Activated CD4-positive, alpha-beta T cell treated with anti-CD3 and anti-CD28 coated beads for 36 hours (primary cell): ENCODE data around the gene GAPDH. TPM values are rescaled to one million over a fixed set of nuclear protein-coding genes. Genes with fewer than 3 reads are reported as not detected.
"Not testable (repeated sequence)": the region's sequence is repeated elsewhere in the genome, so short reads cannot be mapped to it uniquely, and the experiment has no call there.

Experiments
- ATAC-seq: fragments of 200-7000 bp; cut with Tn5 transposase; one replicate; pipeline ENCODE4 v1.10.0; 2021; ENCODE audit warnings: mild to moderate bottlenecking, moderate library complexity
- CTCF ChIA-PET: fragments of 350-600 bp; sonication (Branson Sonifier 250); formaldehyde crosslinking; loops from one replicate; lab custom pipeline; 2021; ENCODE audit warnings: antibody characterized with exemption; lab: Charles Lee
- POLR2A ChIA-PET: fragments of 350-600 bp; sonication (Branson Sonifier 250); formaldehyde crosslinking; loops from one replicate; lab custom pipeline; 2021; ENCODE audit warnings: antibody characterized with exemption, inconsistent platforms; lab: Charles Lee
- DNase-seq: peaks from one replicate; pipeline ENCODE4 v3.0.0-alpha.2; 2020
- H3K27ac Mint-ChIP-seq: one replicate; pipeline ENCODE4 v1.8.0; 2021; ENCODE audit warnings: mixed read lengths
- H3K27me3 Mint-ChIP-seq: one replicate; pipeline ENCODE4 v1.8.0; 2021; ENCODE audit warnings: mixed read lengths
- H3K36me3 Mint-ChIP-seq: one replicate; pipeline ENCODE4 v1.8.0; 2021; ENCODE audit warnings: low read depth, mixed read lengths
- H3K4me1 Mint-ChIP-seq: one replicate; pipeline ENCODE4 v1.8.0; 2021; ENCODE audit warnings: mixed read lengths
- H3K4me3 Mint-ChIP-seq: one replicate; pipeline ENCODE4 v1.8.0; 2021; ENCODE audit warnings: mild to moderate bottlenecking, moderate library complexity, mixed read lengths
- H3K9me3 Mint-ChIP-seq: one replicate; pipeline ENCODE4 v1.8.0; 2021; ENCODE audit warnings: low read depth, mixed read lengths
- intact Hi-C, 2 experiments: fragments of 100-400 bp; cut with DNase I in 1 of 2; cut with micrococcal nuclease in 1 of 2; formaldehyde crosslinking; loops; one replicate each; pipeline versions ENCODE4 v1.14.2 to v1.15.1; 2022 to 2024; cut with DNase I, micrococcal nuclease
- total RNA-seq, 2 experiments: library from RNA; stranded (reverse); gene quantifications; one replicate each; pipeline ENCODE4 v1.2.3, GENCODE V29; 2021

Gene GAPDH
- total RNA-seq, 2 experiments from 2014 or later: 7,289 to 9,770 TPM

DNA sequence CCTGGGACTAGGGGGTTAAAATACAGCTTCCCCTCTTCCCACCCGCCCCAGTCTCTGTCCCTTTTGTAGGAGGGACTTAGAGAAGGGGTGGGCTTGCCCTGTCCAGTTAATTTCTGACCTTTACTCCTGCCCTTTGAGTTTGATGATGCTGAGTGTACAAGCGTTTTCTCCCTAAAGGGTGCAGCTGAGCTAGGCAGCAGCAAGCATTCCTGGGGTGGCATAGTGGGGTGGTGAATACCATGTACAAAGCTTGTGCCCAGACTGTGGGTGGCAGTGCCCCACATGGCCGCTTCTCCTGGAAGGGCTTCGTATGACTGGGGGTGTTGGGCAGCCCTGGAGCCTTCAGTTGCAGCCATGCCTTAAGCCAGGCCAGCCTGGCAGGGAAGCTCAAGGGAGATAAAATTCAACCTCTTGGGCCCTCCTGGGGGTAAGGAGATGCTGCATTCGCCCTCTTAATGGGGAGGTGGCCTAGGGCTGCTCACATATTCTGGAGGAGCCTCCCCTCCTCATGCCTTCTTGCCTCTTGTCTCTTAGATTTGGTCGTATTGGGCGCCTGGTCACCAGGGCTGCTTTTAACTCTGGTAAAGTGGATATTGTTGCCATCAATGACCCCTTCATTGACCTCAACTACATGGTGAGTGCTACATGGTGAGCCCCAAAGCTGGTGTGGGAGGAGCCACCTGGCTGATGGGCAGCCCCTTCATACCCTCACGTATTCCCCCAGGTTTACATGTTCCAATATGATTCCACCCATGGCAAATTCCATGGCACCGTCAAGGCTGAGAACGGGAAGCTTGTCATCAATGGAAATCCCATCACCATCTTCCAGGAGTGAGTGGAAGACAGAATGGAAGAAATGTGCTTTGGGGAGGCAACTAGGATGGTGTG lies 1.9 kb downstream of the GAPDH start:
- ChIA-PET POLR2A (interaction anchor here (0.6 to 3.2 kb wide), 9 partner anchors 18 to 418 kb away, joined by 3 to 45 read pairs (median 5); partner anchors contain the start of genes C12orf57, MRPL51, NOP2 and RNU7-1), CTCF (interaction anchor here (0.6 to 9.4 kb wide), 6 partner anchors 19 to 482 kb away, joined by 3 to 141 read pairs (median 3); partner anchors contain the start of gene IFFO1)
- Mint-ChIP-seq H3K4me3 (peak overlapping the region; percentile 98), H3K9me3 (no peaks in the 10 kb centered on the region), H3K27me3 (no peaks in the 10 kb centered on the region), H3K36me3 (peaks cover 58% of the 10 kb centered on the region), H3K4me1 (peaks cover 54% of the 10 kb centered on the region), H3K27ac (peak overlapping the region; percentile 97)
- intact Hi-C loops: loop anchor here in 1 of 2 experiments (5.0 to 10.0 kb wide), 2 partner anchors 214 to 1399 kb away; partner anchors contain the start of gene SLC2A3
- DNase-seq (peak; percentile 23), ATAC-seq (no peak)

DNA sequence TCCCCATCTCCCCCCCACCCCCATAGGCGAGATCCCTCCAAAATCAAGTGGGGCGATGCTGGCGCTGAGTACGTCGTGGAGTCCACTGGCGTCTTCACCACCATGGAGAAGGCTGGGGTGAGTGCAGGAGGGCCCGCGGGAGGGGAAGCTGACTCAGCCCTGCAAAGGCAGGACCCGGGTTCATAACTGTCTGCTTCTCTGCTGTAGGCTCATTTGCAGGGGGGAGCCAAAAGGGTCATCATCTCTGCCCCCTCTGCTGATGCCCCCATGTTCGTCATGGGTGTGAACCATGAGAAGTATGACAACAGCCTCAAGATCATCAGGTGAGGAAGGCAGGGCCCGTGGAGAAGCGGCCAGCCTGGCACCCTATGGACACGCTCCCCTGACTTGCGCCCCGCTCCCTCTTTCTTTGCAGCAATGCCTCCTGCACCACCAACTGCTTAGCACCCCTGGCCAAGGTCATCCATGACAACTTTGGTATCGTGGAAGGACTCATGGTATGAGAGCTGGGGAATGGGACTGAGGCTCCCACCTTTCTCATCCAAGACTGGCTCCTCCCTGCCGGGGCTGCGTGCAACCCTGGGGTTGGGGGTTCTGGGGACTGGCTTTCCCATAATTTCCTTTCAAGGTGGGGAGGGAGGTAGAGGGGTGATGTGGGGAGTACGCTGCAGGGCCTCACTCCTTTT lies 2.7 kb downstream of the GAPDH start:
- peak overlapping the region; percentile 97 for H3K27ac Mint-ChIP-seq
- peak; percentile 42 for DNase-seq
- H3K4me1 Mint-ChIP-seq: peaks cover 57% of the 10 kb centered on the region
- ATAC-seq: no peak
- no peaks in the 10 kb centered on the region for H3K27me3 Mint-ChIP-seq
- no peaks in the 10 kb centered on the region for H3K9me3 Mint-ChIP-seq
- peak overlapping the region; percentile 98 for H3K4me3 Mint-ChIP-seq
- POLR2A ChIA-PET: interaction anchor here (0.6 to 3.2 kb wide), 4 partner anchors 15 to 71 kb away, joined by 3 to 45 read pairs (median 4); partner anchors contain the start of gene VAMP1
- CTCF ChIA-PET: interaction anchor here (0.7 to 9.4 kb wide), 21 partner anchors 8 to 215 kb away, joined by 3 to 141 read pairs (median 4); partner anchors contain the start of genes CD27, IFFO1, MRPL51 and NOP2
- intact Hi-C loops: loop anchor here (1.0 to 10.0 kb wide), 3 partner anchors 114 to 1398 kb away; partner anchors contain the start of gene SLC2A3 (in 1 of the 2)
- peaks cover 55% of the 10 kb centered on the region for H3K36me3 Mint-ChIP-seq

DNA sequence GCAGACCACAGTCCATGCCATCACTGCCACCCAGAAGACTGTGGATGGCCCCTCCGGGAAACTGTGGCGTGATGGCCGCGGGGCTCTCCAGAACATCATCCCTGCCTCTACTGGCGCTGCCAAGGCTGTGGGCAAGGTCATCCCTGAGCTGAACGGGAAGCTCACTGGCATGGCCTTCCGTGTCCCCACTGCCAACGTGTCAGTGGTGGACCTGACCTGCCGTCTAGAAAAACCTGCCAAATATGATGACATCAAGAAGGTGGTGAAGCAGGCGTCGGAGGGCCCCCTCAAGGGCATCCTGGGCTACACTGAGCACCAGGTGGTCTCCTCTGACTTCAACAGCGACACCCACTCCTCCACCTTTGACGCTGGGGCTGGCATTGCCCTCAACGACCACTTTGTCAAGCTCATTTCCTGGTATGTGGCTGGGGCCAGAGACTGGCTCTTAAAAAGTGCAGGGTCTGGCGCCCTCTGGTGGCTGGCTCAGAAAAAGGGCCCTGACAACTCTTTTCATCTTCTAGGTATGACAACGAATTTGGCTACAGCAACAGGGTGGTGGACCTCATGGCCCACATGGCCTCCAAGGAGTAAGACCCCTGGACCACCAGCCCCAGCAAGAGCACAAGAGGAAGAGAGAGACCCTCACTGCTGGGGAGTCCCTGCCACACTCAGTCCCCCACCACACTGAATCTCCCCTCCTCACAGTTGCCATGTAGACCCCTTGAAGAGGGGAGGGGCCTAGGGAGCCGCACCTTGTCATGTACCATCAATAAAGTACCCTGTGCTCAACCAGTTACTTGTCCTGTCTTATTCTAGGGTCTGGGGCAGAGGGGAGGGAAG lies 3.5 kb downstream of the GAPDH start:
- ChIA-PET POLR2A (interaction anchor here (0.6 to 1.6 kb wide), 5 partner anchors 14 to 317 kb away, joined by 3 to 5 read pairs (median 4); no protein-coding TSS in a partner anchor), CTCF (interaction anchor here (0.5 to 9.4 kb wide), 22 partner anchors 9 to 379 kb away, joined by 3 to 141 read pairs (median 4); partner anchors contain the start of genes CD27, IFFO1, MRPL51 and NOP2)
- Mint-ChIP-seq H3K36me3 (peaks cover 47% of the 10 kb centered on the region), H3K4me3 (peak overlapping the region; percentile 98), H3K4me1 (peaks cover 56% of the 10 kb centered on the region), H3K27ac (peak overlapping the region; percentile 97)
- ATAC-seq, H3K9me3 Mint-ChIP-seq, H3K27me3 Mint-ChIP-seq: not testable (repeated sequence)
- intact Hi-C loops: loop anchor here (1.0 to 10.0 kb wide), 4 partner anchors 18 to 1397 kb away; partner anchors contain the start of gene SLC2A3 (in 1 of the 2)
- DNase-seq: peak; percentile 92

DNA sequence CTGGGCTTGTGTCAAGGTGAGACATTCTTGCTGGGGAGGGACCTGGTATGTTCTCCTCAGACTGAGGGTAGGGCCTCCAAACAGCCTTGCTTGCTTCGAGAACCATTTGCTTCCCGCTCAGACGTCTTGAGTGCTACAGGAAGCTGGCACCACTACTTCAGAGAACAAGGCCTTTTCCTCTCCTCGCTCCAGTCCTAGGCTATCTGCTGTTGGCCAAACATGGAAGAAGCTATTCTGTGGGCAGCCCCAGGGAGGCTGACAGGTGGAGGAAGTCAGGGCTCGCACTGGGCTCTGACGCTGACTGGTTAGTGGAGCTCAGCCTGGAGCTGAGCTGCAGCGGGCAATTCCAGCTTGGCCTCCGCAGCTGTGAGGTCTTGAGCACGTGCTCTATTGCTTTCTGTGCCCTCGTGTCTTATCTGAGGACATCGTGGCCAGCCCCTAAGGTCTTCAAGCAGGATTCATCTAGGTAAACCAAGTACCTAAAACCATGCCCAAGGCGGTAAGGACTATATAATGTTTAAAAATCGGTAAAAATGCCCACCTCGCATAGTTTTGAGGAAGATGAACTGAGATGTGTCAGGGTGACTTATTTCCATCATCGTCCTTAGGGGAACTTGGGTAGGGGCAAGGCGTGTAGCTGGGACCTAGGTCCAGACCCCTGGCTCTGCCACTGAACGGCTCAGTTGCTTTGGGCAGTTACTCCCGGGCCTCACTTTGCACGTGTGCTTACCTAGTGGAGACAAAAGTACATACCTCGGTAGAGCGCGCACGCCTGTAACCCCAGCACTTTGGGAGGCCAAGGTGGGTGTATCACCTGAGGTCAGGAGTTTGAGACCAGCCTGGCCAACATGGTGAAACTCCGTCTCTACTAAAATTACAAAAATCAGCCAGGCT lies 4.3 kb downstream of the GAPDH start:
- ATAC-seq (no peak), DNase-seq (peak; percentile 44)
- ChIA-PET CTCF (interaction anchor here (0.5 to 9.4 kb wide), 20 partner anchors 8 to 378 kb away, joined by 3 to 141 read pairs (median 6); partner anchors contain the start of genes CDCA3, IFFO1, LTBR and MRPL51), POLR2A (interaction anchor here (0.5 to 1.3 kb wide), 9 partner anchors 15 to 326 kb away, joined by 3 to 6 read pairs (median 4); partner anchors contain the start of genes MRPL51 and USP5)
- Mint-ChIP-seq H3K36me3 (peaks cover 41% of the 10 kb centered on the region), H3K9me3 (no peaks in the 10 kb centered on the region), H3K27me3 (no peaks in the 10 kb centered on the region), H3K4me3 (peak overlapping the region; percentile 98), H3K4me1 (peaks cover 53% of the 10 kb centered on the region), H3K27ac (peak overlapping the region; percentile 97)
- intact Hi-C loops: loop anchor here in 1 of 2 experiments (1.0 to 10.0 kb wide), 4 partner anchors 17 to 1396 kb away; partner anchors contain the start of gene SLC2A3

DNA sequence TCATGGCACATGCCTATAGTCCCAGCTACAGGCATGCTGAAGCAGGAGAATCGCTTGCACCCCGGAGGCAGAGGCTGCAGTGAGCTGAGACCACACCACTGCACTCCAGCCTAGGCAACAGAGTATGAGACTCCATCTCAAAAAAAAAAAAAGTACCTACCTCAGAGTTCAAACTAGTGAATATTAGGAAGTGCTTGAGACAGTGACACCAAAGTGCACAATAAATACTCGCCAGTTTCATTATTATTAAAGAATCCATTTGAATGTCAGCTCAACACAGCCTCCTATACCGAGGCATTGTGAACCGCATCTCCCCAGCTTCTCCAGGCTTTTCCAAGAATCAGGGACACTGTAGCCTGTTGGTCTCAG lies 5.0 kb downstream of the GAPDH start:
- Mint-ChIP-seq H3K36me3 (peaks cover 37% of the 10 kb centered on the region), H3K27ac (peak overlapping the region; percentile 49), H3K4me3 (peak overlapping the region; percentile 98), H3K4me1 (peaks cover 53% of the 10 kb centered on the region), H3K9me3 (no peaks in the 10 kb centered on the region), H3K27me3 (no peaks in the 10 kb centered on the region)
- DNase-seq (peak; percentile 40), ATAC-seq (no peak)
- POLR2A ChIA-PET: interaction anchor here (0.6 to 1.3 kb wide), 9 partner anchors 46 to 352 kb away, joined by 3 to 4 read pairs (median 3); partner anchors contain the start of genes MRPL51 and USP5
- CTCF ChIA-PET: interaction anchor here (0.5 to 9.4 kb wide), 11 partner anchors 7 to 334 kb away, joined by 3 to 141 read pairs (median 10); partner anchors contain the start of genes CDCA3, IFFO1, LTBR and NOP2
- intact Hi-C loops: loop anchor here in 1 of 2 experiments (5.0 to 10.0 kb wide), 2 partner anchors 217 to 1396 kb away; partner anchors contain the start of gene SLC2A3

DNA sequence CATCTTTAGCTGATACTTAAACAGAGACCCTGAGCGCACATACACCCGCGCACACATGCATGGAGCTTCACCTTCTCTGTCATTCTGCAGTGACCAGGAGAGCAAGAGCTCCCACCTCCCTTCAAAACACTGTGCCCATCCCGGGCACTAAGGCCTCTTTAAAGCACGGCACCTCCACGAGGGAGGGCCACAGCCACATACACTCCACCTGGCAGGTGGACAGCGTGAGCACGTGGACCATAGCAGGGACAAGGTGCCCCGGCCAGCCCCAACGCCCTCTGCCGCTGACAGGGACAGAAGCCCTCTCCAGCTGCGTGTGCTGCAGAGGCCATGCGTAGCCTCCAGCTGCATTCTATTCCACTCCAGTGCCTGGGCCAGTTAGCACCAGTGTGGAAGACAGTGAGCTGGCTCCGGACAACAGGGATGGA lies 5.4 kb downstream of the GAPDH start:
- Mint-ChIP-seq H3K36me3 (peaks cover 37% of the 10 kb centered on the region), H3K4me3 (no peak overlapping the region), H3K4me1 (peaks cover 53% of the 10 kb centered on the region), H3K9me3 (no peaks in the 10 kb centered on the region), H3K27me3 (no peaks in the 10 kb centered on the region), H3K27ac (peak overlapping the region; percentile 73)
- POLR2A ChIA-PET: interaction anchor here (0.6 to 1.3 kb wide), 7 partner anchors 47 to 352 kb away, joined by 3 to 4 read pairs (median 3); partner anchors contain the start of gene MRPL51
- DNase-seq: peak; percentile 23
- CTCF ChIA-PET: interaction anchor here (0.5 to 9.4 kb wide), 12 partner anchors 15 to 312 kb away, joined by 3 to 141 read pairs (median 4); partner anchors contain the start of genes CDCA3, IFFO1 and USP5
- no peak for ATAC-seq
- intact Hi-C loops: loop anchor here (1.0 to 10.0 kb wide), 3 partner anchors 17 to 1395 kb away; partner anchors contain the start of genes IFFO1 (in 1 of the 2) and SLC2A3 (in 1 of the 2)

DNA sequence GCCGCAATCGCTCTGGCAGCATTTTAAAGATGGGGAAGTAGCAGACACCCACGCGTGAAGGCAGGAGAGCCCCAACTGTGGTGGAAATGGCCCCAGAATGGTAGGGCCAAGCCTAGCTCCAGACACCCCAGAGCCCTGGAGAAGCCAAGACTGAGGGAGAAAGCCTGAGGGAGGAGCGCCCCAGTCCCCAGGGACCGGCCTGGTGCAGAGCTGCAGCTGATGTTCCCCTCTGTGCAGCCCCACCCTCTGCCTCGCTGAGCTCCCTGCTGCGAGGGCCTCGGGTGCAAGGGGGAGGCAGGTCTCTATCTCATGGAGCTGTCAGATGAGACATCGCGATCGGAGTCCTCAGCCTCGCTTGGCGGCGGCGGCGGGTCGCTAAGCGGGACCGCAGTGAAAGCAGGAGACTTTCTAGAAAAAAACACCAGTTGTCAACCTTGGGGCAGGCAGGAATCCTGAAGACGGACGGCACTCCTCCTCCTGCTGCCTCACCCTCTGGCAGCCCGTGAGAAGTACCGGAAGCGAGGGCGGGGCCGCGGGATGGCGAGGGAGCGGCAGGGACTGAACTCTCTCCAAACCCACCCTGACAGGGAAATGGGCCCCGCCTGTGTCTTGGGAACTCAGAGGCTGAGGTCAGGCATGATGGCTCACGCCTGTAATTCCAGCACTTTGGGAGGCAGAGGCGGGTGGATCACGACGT lies 6.0 kb downstream of the GAPDH start:
- H3K4me3 Mint-ChIP-seq: peak overlapping the region; percentile 45
- peak overlapping the region; percentile 73 for H3K27ac Mint-ChIP-seq
- no peaks in the 10 kb centered on the region for H3K27me3 Mint-ChIP-seq
- DNase-seq: peak; percentile 72
- CTCF ChIA-PET: interaction anchor here (0.5 to 9.4 kb wide), 13 partner anchors 15 to 312 kb away, joined by 3 to 141 read pairs (median 4); partner anchors contain the start of genes CDCA3, IFFO1 and USP5
- H3K4me1 Mint-ChIP-seq: peaks cover 53% of the 10 kb centered on the region
- H3K9me3 Mint-ChIP-seq: no peaks in the 10 kb centered on the region
- intact Hi-C loops: loop anchor here in 1 of 2 experiments (1.0 kb wide), 1 partner anchor 16 kb away; the partner anchor contains the start of gene IFFO1
- ATAC-seq: peak; percentile 24
- POLR2A ChIA-PET: interaction anchor here (0.7 to 1.3 kb wide), 4 partner anchors 8 to 283 kb away, joined by 3 to 5 read pairs (median 4); partner anchors contain the start of gene MRPL51
- peaks cover 31% of the 10 kb centered on the region for H3K36me3 Mint-ChIP-seq

DNA sequence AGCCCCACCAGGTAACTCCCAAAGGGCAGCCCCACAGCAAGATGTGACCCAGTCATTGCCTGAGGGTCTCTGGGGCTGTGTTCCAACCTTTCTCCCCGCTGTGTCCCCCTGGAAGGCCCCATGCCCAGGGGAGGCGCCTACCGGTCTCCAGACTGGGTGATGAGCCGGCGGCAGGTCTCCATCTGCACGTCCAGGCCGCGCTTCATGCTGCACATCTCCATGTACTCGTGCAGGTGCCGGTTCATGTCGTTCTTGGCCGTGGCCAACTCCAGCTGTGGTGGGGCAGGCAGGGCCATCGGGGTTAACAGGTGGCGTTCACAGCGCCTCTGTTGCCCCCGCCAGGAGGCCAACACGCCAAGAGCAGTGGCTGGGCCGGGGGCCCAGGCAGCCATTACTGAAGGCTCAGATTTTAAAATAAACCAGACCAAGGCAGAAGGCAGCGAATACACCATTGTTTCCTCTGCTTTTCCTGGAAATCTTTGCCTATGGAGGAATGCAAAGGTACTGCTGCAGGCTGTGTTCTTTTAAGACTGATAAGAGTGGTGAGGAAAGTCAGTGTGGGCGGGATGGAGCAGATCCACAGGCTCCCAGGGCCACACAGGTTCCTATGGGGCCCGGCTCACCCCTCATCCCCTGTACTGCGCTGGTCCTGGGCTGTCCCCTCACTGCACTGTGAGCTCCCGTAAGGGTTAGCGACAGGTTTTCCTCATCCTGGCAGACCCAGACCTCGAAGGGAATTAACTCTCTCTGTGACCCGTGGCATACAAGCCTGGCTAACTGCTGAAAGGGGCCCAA lies 7.3 kb downstream of the GAPDH start:
- Mint-ChIP-seq H3K36me3 (peaks cover 25% of the 10 kb centered on the region), H3K27me3 (no peaks in the 10 kb centered on the region), H3K27ac (peak overlapping the region; percentile 58), H3K9me3 (no peaks in the 10 kb centered on the region), H3K4me3 (no peak overlapping the region), H3K4me1 (peaks cover 50% of the 10 kb centered on the region)
- DNase-seq (no peak), ATAC-seq (no peak)
- ChIA-PET POLR2A (interaction anchor here (0.7 kb wide), 1 partner anchor 9 kb away, joined by 5 read pairs; no protein-coding TSS in a partner anchor), CTCF (interaction anchor here (0.5 to 9.4 kb wide), 3 partner anchors 14 to 233 kb away, joined by 3 to 141 read pairs (median 3); partner anchors contain the start of gene IFFO1)
- intact Hi-C loops: no loop called here
